GM20000 (cell line): Measurements from ENCODE around the gene CNOT10.
A peak's percentile ranks its signal among the peaks of the same experiment; 100 is the strongest.
"Not testable (repeated sequence)": the region's sequence is repeated elsewhere in the genome, so short reads cannot be mapped to it uniquely, and the experiment has no call there.

Experiments
- DNase-seq: peaks from one replicate; pipeline ENCODE4 v3.0.0; 2012; ENCODE audit warnings: low spot score
- TF ChIP-seq, protein P1 (sequence below): IDR thresholded peaks from 2 replicates; pipeline ENCODE4 v1.5.1; 2012; ENCODE audit warnings: mild to moderate bottlenecking, control low read depth; ENCODE audit errors: extremely low read depth, missing control alignments

Gene CNOT10

DNA sequence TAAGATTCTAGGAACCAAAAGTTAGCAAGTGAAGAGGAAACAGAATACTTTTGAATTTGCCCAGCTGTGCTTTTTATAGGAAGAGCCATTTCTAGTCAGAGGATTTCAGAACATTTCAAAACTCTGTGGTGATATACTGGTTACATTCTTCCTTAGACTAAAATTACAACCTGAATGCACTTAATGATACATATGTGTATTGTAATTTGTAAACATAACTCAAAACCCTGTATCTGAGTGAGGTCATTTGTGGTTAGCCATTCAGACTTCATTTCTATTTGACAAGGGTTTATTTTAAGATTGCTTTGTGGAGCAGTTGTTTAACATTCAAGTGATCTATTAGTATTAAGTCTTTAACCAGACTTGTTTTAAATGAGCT lies 73.4 kb downstream of the CNOT10 start:
- TF ChIP-seq, protein P1, sequence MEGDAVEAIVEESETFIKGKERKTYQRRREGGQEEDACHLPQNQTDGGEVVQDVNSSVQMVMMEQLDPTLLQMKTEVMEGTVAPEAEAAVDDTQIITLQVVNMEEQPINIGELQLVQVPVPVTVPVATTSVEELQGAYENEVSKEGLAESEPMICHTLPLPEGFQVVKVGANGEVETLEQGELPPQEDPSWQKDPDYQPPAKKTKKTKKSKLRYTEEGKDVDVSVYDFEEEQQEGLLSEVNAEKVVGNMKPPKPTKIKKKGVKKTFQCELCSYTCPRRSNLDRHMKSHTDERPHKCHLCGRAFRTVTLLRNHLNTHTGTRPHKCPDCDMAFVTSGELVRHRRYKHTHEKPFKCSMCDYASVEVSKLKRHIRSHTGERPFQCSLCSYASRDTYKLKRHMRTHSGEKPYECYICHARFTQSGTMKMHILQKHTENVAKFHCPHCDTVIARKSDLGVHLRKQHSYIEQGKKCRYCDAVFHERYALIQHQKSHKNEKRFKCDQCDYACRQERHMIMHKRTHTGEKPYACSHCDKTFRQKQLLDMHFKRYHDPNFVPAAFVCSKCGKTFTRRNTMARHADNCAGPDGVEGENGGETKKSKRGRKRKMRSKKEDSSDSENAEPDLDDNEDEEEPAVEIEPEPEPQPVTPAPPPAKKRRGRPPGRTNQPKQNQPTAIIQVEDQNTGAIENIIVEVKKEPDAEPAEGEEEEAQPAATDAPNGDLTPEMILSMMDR, result no peak
- DNase-seq, result no peak

DNA sequence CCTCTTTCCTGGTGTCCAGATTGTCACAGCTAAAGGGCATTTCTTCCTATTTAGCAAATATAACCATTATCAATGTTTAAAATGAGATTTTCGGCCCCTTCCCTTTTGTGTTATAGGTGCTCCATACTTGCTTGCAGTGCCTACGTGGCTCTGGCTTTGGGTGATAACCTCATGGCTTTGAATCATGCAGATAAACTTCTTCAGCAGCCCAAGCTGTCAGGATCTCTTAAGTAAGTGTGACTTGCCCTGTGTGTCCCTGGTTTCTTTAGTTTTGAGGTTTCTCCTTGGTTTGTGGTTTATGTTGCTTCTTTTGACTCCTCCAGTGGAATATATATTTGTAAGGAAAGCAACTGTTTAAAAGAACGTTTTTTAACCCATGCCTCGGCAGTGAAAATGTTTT lies 74.4 kb downstream of the CNOT10 start:
- TF ChIP-seq, protein P1, result no peak
- DNase-seq, result no peak

DNA sequence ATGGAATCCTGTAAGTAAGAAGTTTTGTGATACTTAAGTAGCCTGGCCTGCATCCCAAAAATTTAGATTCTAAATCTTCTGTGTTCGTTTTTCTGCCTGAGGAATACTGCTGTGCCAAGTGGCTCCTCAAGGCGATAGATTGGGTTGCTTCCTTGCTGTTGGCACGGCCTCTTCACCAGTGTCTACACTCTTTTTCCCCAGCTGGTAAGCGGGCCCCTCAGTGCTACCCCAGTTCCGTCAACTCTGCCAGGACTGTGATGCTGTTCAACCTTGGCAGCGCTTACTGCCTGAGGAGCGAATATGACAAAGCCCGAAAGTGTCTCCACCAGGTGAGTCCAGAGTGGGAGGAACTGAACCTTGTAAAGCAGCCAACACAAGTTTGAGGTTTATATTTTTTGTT lies 79.5 kb downstream of the CNOT10 start:
- DNase-seq, result no peak
- TF ChIP-seq, protein P1, result no peak

DNA sequence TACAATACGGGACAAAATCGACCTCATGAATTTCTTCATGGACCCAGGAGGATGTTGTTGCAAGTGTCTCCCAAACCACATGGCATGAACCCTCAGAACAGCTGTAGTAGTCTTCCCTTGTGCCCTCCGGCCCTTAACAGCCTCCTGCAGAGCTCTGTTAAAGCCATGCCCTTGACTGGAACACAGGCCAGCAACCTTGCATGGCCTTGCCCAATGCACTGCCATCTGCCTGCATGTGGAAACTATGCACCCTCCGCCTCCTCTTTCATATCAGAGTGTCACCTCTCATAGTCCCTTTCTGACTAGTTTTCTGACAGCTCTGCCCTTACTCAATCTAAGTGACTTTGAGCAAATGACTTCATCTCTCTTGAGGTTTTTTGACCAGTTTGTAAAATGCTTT lies 93.4 kb downstream of the CNOT10 start:
- TF ChIP-seq, protein P1, result no peak
- no peak for DNase-seq

DNA sequence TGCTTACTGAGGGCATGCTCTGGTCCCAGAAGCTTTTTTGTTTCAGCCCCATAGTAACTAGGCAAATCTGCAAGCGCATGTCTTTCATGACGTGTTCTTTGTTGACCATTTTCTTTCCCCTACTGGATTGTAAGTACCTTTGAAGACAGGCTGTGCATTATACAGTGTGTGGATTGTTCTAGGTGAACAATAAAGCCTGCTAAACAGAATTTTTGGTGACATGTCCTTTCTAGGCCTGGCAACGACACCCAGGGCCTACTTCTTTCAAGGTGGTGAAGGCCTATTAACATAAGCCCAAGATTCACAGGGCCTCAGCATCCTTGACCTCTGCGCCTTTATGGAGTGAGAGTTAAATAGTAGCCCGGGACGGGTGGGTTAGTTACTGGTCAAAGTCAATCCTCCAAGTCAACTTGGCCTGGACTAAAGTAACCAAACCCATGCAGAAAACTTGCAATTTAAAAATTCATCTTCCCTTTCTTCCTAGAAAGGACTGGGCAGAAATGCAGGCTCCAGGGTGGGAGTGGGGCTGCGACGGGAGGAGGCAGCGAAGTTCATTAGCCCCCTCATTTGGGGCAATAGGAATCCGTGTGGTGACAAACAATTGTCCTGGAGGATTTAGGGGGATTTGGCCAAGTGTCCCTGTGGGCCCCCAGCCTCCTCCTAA lies 95.2 kb downstream of the CNOT10 start:
- DNase-seq, result no peak
- TF ChIP-seq, protein P1, result no peak

DNA sequence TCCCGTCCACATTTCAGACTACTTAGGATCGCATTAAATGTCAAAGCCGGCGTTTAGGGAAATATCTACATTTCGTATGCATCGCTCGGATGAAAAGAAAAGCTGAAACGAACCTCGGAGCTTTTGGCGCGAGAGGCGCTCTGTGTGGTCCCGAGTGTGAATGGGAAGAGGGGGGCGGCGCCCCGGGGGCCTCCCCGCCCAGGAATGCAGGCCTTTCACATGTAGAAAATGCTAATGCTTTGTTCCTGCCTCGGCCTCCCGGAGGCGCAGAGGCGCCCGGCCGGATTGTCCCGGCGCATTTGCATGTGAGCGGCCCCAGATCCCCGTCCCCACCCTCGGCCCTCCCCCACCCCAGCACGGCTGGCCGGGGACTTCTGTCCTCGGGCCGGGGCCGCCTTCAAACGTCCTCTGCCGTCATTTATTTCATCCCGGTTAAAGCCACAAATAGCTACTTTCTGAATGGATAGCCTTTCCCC lies 95.8 kb downstream of the CNOT10 start:
- peak; percentile 51 for DNase-seq
- TF ChIP-seq, protein P1, result no peak

DNA sequence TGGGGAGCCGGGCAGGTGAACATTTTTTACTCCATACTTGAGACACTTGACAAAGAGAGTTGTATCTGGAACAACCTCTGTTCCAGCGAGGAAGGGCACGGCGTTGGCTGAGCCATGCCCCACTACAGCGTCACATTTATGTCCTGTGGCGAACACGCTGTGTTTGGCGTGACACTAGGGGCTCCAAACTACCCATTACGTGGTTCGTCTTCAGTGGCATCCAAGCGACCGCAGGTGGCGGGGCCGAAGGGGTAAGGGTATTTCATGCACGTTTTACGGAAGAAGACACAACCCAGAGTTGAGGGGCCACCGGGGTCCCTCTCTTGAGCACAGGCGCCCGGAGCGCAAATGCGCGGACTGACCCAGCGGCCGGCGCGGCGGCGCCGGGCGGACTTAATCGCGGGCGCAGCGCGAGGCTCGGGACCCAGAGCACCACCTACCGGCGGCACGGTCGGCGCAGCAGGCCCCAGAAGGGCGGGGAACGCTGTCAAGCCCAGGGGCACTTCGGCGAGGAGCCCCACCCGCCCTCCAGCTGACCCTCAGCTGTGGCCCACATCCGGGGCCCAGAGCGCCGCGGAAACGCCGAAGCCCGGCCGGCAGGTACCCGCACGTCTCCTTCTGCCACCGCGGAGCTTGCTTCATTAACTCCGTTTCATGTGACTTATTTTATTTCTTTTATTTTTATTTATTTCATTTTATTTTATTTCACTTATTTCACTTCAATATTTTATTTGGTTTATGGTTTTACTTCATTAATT lies 96.4 kb downstream of the CNOT10 start:
- DNase-seq, result peak; percentile 88
- TF ChIP-seq, protein P1, result peak; percentile 87

DNA sequence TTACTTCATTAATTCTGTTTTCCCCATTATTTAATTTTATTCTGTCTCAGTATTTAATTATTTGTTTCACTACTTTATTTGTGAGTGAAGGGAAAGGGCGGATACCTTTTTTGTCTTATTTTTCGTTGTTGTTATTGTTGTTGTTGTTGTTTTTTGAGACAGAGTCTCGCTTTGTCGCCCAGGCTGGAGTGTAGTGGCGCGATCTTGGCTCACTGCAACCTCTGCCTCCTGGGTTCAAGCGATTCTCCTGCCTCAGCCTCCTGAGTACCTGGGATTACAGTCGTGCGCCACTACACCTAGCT lies 96.9 kb downstream of the CNOT10 start:
- not testable (repeated sequence) for DNase-seq
